ENCODE data around the gene PCBP1. TPM values are rescaled to one million over a fixed set of nuclear protein-coding genes. Genes with fewer than 3 reads are reported as not detected.
"Not testable (repeated sequence)": the region's sequence is repeated elsewhere in the genome, so short reads cannot be mapped to it uniquely, and the experiment has no call there.

Gene PCBP1
- total RNA-seq, 1 donor = 156 TPM

DNA sequence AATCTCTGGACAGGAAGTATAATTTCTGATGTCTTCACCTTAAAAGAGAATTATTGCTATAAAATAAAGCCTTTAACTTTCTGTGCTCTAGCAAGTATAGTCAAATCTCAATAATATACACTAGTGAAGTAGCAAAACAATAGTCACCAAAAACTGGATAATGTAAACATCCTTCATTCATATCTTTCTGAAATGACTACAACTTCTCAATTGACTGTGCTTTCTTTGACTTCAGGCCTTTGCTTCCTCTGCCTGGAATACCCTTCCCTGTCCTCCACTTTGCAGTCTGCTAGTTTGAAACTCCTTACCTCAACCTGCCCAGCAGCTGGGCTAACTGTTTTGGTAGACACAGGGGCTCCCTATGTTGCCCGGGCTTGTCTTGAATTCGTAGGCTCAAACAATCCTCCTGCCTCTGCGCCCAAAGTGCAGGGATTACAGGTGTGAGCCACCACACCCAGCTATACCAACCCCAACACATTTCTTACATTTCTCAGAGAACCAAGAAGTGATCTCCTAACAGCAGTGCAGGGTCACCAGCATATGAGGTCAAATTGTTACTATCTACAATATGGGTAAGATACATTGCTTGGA lies 6.6 kb upstream of the PCBP1 start:
- DNase-seq (ENCODE audit: low read depth in 2 of 3, low spot score in 2 of 3) = no peak

DNA sequence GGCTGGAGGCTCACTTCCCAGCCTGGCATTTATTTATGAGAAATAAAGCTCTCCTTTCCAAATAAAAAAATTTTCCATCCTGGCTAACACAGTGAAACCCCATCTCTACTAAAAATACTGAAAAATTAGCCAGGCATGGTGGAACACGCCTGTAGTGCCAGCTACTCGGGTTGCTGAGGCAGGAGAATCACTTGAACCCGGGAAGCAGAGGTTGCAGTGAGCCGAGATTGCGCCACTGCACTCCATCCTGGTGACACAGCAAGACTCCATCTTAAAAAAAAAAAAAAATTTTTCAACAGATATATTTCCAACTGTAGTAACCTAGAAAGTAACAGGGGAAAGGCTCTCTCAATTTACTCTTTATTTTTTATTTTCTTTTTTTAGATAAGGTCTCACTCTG lies 6.1 kb upstream of the PCBP1 start:
- no peak for DNase-seq (ENCODE audit: low read depth in 2 of 3, low spot score in 2 of 3)

DNA sequence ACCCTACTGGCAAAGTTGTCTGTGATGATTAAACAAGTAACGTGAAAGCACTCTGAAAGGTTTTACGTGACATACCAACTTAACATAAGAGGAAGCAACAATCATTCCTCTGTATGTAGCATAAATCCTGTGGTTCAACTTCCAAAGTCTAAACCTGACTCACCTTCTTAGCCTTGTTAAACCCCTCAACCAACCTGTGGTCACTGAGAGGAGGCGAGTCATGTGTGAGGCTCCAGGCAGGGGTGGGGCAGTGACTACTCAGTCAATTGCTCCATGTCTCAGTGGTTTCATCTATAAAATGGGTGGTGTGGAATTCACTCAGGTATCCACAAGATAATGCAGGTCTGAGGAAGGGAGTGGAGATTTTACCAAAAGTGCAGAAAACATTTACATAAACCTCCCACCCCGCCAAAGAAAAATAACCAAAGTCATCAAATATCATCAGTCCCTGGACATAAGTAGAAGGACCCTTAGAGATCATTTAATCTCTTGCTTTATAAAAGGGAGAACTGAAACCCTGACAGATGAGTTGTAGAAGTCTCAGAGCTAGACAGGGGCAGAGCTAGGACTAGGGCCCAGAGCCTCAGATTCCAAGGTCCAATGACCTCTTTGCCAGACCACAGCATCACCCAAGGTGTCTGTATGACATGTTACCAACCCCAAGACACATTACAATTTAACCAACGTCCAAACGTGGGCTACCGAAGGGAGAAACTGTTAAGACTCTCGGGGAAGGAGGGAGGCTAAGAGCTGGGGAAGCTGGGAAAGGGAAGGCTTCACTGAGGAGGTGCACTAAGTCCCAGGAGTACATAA lies 3.7 kb upstream of the PCBP1 start:
- DNase-seq (ENCODE audit: low read depth in 2 of 3, low spot score in 2 of 3) = peak in 1 of 3 donors; percentile 40

DNA sequence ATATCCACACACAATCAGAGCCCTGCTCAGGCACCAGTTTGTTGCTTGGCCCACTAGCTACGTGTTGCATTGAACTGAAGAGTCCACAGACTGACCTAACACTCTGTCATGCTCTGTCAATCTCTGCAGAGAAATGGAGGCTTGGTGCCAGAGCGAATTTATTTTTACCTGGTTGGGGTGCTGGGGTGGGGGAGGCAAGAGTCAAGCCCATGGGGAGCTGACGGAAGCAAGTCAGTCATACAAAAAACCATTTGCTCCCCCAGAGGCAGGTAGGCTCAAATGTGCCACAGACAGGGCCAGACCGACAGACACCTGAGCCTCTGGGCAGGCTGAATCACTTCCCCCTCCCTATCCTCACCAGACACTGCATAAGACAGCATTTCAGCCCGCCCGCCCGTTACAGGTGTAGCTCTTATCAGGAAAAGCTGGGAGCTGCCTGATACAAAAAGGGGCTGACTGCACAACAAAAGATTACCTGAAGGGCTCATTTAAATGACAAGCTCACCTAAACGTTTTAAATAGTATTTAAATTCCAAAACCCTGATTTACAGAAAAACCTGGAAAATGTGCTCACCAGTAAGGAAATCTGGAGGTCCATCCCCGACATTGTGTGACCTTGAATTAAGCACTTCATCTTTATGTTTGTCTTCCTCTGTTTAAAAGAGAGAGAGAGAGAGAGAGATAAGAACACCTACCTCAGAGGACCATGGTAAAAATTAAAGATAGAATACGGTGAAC lies 2.1 kb upstream of the PCBP1 start:
- DNase-seq (ENCODE audit: low read depth in 2 of 3, low spot score in 2 of 3) = no peak

DNA sequence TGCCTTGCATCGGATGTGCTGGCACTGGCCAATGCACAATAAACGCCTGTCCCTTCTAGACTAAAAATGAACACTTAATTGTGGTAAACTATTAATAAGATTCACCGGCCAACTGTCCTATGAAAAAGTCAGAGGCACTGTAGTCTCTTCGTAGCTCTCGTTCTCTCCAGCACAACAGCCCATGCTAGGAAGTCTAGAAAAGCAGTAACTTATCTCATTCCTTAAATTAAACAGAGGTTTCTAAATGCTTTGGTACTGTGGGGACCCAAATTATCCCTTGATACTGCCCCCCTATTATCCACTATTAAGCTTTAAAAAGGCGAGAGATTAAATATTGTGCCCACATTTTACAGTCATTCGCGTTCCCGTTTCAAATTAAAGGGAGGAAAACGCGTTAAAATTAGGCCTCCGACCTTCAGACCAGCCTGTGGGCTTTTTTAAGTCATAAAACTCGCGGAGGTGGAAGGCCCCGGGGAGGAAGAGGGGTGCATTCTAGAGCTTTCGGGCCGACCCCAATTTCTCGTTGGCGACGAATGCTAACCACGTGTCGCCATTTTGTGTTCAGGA lies 1.5 kb upstream of the PCBP1 start:
- peak in 1 of 3 donors; percentile 21 for DNase-seq (ENCODE audit: low read depth in 2 of 3, low spot score in 2 of 3)

DNA sequence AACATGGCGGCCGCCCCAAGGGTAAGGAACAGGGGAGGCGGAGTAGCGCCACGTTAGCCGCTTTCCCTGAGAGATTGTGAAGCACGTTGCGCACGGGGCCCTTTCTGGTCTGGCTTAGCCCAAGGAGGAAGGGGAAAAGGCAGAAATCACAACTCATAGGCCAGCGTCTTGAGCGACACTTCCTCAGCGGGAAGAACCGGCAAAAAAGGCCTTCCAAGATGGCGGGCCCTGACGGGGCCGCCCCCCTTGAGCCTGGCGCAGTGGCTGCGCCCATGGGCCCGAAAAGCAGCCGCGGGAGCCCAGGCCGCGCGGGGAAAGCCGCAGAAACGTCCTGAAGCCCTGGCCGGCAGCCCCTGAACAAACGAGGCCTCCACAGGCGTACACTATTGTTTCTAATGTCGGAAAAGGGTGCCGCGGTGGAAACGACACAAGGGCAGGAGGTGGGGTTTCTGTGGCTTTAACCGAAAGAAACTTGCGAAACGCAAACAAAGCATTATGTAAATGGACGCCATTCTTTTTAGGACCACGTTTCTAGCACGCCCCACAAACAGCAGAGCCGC lies 919 bp upstream of the PCBP1 start:
- DNase-seq (ENCODE audit: low read depth in 2 of 3, low spot score in 2 of 3) = peak; percentile 87 to 92 (median 90)

DNA sequence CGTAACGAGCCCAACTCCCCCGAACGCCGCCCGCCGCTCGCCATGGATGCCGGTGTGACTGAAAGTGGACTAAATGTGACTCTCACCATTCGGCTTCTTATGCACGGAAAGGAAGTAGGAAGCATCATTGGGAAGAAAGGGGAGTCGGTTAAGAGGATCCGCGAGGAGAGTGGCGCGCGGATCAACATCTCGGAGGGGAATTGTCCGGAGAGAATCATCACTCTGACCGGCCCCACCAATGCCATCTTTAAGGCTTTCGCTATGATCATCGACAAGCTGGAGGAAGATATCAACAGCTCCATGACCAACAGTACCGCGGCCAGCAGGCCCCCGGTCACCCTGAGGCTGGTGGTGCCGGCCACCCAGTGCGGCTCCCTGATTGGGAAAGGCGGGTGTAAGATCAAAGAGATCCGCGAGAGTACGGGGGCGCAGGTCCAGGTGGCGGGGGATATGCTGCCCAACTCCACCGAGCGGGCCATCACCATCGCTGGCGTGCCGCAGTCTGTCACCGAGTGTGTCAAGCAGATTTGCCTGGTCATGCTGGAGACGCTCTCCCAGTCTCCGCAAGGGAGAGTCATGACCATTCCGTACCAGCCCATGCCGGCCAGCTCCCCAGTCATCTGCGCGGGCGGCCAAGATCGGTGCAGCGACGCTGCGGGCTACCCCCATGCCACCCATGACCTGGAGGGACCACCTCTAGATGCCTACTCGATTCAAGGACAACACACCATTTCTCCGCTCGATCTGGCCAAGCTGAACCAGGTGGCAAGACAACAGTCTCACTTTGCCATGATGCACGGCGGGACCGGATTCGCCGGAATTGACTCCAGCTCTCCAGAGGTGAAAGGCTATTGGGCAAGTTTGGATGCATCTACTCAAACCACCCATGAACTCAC lies 673 bp downstream of the PCBP1 start:
- DNase-seq (ENCODE audit: low read depth in 2 of 3, low spot score in 2 of 3) = peak in 1 of 3 donors; percentile 53

DNA sequence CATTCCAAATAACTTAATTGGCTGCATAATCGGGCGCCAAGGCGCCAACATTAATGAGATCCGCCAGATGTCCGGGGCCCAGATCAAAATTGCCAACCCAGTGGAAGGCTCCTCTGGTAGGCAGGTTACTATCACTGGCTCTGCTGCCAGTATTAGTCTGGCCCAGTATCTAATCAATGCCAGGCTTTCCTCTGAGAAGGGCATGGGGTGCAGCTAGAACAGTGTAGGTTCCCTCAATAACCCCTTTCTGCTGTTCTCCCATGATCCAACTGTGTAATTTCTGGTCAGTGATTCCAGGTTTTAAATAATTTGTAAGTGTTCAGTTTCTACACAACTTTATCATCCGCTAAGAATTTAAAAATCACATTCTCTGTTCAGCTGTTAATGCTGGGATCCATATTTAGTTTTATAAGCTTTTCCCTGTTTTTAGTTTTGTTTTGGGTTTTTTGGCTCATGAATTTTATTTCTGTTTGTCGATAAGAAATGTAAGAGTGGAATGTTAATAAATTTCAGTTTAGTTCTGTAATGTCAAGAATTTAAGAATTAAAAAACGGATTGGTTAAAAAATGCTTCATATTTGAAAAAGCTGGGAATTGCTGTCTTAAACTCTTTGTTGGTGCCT lies 1.4 kb downstream of the PCBP1 start:
- no peak for DNase-seq (ENCODE audit: low read depth in 2 of 3, low spot score in 2 of 3)

DNA sequence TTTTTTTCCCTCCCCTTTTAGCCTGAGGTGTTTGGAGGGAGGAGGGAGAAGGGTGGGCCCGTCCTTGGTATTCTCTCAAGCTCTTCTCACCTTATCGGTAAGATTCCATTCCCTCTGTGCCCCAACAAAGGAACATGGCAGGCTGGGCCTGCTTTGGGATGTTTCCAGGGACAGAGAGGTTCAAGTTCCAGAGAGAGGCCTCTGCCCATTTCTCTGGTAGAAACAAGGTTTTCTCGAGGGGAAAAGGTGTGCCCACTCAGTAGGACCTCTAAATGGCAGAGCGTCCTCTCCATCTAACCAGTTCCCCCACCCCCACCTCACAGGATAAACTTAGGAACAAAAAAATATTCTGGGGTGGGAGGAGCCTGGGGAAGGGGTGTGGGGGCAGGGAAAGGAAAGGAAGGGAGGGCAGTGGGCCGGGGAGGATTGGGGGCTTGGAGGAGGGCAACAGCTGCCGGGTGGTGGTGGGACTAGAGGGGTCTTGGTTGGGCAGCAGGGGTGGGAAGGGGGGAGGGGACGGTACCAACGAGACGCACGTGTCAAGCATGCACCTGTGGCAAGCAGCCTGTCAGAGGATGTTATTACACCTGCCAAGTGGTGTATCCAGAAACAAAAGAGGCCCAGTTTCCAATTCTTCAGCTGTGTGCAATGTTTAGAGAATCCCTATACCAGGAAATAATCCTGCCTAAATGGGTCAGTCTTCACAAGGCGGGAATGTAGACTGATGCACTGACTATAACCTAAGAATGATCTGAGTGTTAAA lies 2.1 kb downstream of the PCBP1 start:
- DNase-seq (ENCODE audit: low read depth in 2 of 3, low spot score in 2 of 3) = no peak

DNA sequence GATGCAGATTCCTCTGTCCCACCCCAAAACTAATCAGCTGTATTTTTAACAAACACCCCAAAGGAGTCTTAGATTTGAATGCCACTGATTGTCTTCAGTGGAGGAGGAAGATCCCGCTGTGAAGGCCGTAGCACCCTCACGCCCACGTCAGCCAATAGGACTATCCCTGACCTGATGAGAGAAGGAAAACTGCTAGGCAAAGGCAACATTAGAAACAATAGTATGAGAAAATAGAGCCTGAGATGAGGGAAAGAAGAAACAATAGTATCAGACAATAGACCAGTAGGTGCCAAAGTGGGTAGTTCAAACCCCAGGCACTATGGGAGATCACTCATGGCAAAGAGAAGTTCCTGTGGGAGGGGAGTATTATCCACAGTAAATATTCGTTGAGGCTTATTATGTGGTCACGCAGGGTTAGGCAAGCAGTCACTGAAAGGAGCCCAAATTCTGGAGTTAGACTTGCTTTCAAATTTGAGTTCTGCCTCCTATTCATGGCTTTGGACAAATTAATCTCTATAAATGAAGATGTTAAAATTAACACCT lies 2.8 kb downstream of the PCBP1 start:
- no peak for DNase-seq (ENCODE audit: low read depth in 2 of 3, low spot score in 2 of 3)

DNA sequence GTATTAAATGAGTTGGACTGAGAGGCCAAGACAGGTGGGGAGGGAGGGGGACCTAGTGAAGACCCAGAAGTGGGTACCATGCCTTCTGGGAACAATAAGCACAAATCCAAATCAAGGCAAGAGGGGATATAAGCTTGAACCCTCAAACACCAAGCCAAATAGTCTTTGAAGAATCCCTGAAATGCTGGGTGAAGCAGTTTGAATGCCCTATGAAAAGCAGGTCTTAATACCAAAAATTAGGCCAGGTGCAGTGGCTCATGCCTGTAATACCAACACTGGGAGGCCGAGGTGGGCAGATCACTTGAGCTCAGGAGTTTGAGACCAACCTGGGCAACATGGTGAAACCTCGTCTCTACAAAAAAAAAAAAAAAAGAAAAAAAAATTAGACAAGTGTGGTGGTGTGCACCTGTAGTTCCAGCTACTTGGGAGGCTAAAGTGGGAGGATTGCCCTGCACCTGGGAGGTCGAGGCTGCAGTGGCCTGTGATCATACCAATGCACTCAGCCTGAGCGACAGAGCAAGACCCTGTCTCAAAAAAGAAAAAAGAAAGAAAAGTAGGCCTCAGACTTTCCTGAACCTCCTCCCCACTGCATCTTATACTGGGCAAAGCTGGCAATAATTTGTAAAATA lies 3.5 kb downstream of the PCBP1 start:
- DNase-seq (ENCODE audit: low read depth in 2 of 3, low spot score in 2 of 3) = no peak

DNA sequence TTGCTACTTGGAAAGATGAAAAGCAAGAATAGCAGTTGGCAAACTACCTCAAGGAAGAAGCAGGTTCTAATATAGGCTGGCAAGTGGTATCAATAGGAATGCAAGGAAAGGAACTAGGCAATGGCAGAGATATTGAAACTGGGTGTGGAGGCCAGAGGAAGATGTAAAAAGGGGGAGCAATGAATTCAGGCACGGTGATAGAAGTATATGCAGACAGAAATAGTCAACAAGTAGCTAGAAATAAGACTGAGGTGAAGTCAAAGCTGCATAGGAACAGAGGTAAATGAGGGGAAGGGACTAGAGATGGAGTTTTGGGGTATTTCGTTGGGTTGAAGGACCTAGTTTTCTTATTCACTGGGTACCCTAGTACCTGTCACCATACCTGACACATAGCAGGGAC lies 4.1 kb downstream of the PCBP1 start:
- DNase-seq (ENCODE audit: low read depth in 2 of 3, low spot score in 2 of 3) = no peak

DNA sequence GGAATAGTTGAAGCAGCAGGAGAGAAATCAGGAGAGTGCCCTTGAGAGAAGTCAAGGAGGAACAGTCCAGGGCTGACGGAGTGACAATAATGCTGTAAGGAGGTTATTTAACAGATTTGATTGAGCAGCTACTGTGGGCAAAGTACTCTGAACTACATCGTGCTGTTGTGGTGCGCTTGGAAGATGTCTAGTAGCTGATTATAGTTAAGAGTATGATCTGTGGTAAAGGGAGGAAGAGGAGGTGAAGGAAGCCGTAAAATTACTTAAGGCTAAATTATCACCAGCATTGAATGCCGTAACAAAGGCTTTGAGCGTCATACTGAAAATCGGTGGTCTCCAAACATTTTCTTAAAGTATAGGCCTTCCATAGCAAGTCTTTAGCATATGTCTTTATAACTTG lies 4.5 kb downstream of the PCBP1 start:
- DNase-seq (ENCODE audit: low read depth in 2 of 3, low spot score in 2 of 3) = no peak

DNA sequence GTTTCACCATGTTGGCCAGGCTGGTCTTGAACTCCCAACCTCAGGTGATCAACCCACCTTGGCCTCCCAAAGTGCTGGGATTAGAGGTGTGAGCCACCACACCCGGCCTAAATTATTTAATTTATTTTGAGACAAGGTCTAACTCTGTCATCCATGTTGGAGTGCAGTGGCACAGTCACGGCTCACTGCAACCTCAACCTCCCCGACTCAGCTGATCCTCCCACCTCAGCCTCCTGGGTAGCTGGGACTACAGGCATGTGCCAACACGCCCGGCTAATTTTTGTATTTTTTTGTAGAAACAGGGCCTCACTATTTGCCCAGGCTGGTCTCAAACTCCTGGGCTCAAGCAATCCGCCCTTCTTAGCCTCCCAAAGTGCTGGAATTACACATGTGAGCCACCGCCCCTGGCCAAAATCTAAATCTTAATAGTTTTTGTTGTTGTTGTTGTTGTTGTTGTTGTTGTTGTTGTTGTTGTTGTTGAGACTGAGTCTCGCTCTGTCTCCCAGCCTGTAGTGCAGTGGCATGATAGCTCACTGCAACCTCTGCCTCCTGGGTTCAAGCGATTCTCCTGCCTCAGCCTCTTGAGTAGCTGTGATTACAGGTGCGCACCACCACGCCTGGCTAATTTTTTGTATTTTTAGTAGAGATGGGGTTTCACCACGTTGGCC lies 5.4 kb downstream of the PCBP1 start:
- not testable (repeated sequence) for DNase-seq (ENCODE audit: low read depth in 2 of 3, low spot score in 2 of 3)

DNA sequence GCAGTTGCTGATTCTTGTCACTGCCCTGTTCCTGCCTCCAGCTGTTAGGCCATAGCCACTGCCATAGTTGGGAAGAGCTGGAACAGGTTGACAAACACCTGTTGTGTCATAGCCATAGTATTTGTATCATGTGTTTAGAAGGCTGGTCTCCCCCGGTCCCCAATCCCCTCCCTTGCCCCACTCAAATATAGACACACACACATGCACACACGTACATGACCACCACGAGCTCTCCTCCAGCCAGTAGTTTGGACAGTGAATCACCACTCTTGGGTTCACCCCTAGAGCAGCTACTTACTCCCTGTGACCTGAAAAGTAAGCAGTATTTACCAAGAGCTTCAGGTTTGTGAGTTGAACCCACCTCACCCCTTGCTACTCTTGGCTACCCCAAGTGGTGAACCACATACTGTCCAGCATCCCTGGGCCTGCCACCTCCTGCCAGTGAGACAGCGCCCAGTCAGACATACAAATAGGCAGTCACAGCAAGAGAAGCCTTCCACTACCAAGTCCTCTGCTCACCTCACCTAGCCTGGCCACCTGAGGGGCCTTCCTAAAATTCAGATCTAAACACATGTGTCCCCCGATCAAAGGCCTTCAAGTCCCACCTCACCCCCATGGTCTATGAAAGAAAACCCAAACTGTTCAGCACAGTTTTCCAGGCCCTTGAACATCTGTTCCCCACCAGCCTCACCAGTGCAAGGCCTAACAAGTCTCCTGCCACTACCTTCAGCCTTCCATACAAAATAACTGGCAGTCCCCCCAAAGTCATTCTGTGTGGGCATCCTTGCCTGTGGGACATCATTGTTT lies 7.1 kb downstream of the PCBP1 start:
- no peak for DNase-seq (ENCODE audit: low read depth in 2 of 3, low spot score in 2 of 3)

DNA sequence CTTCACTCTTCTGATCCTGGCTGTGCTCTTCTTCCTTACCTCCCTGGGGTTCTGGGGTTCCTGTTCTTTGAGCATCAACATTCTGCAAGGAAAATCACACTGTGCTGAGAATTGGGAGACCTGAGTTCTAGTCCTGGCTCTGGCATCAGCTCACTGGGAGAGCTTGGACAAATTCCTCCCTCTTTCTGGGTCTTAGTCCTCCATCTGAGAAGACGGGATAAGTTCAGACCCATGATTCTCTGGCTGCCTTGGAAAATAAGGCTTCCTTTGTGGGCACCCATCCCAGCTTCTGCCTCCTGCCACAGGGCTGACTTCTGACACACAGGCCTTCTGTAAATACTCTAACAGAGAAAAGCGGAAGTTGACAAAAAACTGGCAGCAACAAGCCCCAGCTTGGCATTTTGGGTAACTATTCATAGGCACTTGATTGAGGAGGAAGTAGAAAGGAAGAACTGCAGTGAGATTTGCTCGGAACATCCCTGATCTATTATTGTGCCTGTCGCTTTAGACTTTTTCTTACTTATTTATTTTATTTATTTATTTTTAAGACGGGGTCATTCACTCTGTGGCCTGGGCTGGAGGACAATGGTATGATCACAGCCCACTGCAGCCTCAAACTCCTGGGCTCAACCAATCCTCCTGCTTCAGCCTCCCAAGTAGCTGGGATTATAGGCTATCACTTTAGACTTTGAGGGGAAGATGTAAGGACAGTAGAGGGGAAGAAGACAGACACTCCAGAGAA lies 7.9 kb downstream of the PCBP1 start:
- DNase-seq (ENCODE audit: low read depth in 2 of 3, low spot score in 2 of 3) = peak; percentile 47 to 96 (median 90)
